ENCODE data around the gene SUSD3.

DNA sequence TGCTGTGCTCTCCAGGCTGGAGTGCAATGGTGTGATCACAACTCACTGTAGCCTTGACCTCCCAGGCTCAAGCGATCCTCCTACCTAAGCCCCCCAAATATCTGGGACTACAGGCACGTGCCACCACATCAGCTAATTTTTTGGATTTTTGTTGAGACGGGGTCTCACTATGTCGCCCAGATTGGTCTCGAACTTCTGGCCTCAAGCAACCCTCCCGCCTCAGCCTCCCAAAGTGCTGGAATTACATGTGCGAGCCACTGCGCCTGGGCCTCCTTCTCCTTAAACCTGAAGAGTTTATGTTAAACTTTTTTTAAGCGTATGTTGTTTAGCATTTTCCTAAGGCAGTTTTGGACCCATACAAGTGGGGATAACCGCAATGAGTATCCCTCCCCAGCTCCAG lies 30.8 kb upstream of the SUSD3 start:
- TF ChIP-seq TAF1 (IDR thresholded peaks at IDR 0.05; ENCODE audit: low read depth, low read length), result no peak
- no peak for TF ChIP-seq POLR2A (IDR thresholded peaks at IDR 0.05; ENCODE audit: low read depth, low read length)

Data from GM12891 (cell line).